Measurements from ENCODE around the gene MAG.

The MAG gene

GRCh38 chr19:35300339-35300649 lies 8.3 kb downstream of the MAG start:
- no peak overlapping the region for H3K4me3 ChIP-seq (ENCODE audit: low read length)
- DNase-seq (ENCODE audit: low read depth) = no peak
- TF ChIP-seq CTCF (IDR thresholded peaks at IDR 0.05; ENCODE audit: insufficient read depth, low read depth, low read length, missing control alignments) = no peak

- no peak overlapping the region for H3K4me3 ChIP-seq (ENCODE audit: low read length)
- no peak for TF ChIP-seq CTCF (IDR thresholded peaks at IDR 0.05; ENCODE audit: insufficient read depth, low read depth, low read length, missing control alignments)
- no peak for DNase-seq (ENCODE audit: low read depth)
Measured at GRCh38 chr19:35301961-35302360, 10.0 kb downstream of the MAG start.

- H3K4me3 ChIP-seq (ENCODE audit: low read length) = no peak overlapping the region
- no peak for DNase-seq (ENCODE audit: low read depth)
- TF ChIP-seq CTCF (IDR thresholded peaks at IDR 0.05; ENCODE audit: insufficient read depth, low read depth, low read length, missing control alignments) = no peak
Measured at GRCh38 chr19:35302446-35302845, 10.5 kb downstream of the MAG start.

GRCh38 chr19:35303357-35303915 lies 11.5 kb downstream of the MAG start:
- no peak overlapping the region for H3K4me3 ChIP-seq (ENCODE audit: low read length)
- DNase-seq (ENCODE audit: low read depth) = no peak
- TF ChIP-seq CTCF (IDR thresholded peaks at IDR 0.05; ENCODE audit: insufficient read depth, low read depth, low read length, missing control alignments) = no peak

GRCh38 chr19:35304036-35304435 lies 12.1 kb downstream of the MAG start:
- no peak for DNase-seq (ENCODE audit: low read depth)
- H3K4me3 ChIP-seq (ENCODE audit: low read length) = no peak overlapping the region
- TF ChIP-seq CTCF (IDR thresholded peaks at IDR 0.05; ENCODE audit: insufficient read depth, low read depth, low read length, missing control alignments) = no peak

GRCh38 chr19:35305181-35305580 lies 13.2 kb downstream of the MAG start:
- DNase-seq (ENCODE audit: low read depth) = no peak
- TF ChIP-seq CTCF (IDR thresholded peaks at IDR 0.05; ENCODE audit: insufficient read depth, low read depth, low read length, missing control alignments) = no peak
- H3K4me3 ChIP-seq (ENCODE audit: low read length) = no peak overlapping the region

GRCh38 chr19:35306473-35307246 lies 14.7 kb downstream of the MAG start:
- H3K4me3 ChIP-seq (ENCODE audit: low read length) = no peak overlapping the region
- peak; percentile 18 for DNase-seq (ENCODE audit: low read depth)
- no peak for TF ChIP-seq CTCF (IDR thresholded peaks at IDR 0.05; ENCODE audit: insufficient read depth, low read depth, low read length, missing control alignments)

All from epithelial cell of esophagus (primary cell).